ENCODE results near the gene CCDC8. TPM values are rescaled to one million over a fixed set of nuclear protein-coding genes. Genes with fewer than 3 reads are reported as not detected.

Gene CCDC8, protein sequence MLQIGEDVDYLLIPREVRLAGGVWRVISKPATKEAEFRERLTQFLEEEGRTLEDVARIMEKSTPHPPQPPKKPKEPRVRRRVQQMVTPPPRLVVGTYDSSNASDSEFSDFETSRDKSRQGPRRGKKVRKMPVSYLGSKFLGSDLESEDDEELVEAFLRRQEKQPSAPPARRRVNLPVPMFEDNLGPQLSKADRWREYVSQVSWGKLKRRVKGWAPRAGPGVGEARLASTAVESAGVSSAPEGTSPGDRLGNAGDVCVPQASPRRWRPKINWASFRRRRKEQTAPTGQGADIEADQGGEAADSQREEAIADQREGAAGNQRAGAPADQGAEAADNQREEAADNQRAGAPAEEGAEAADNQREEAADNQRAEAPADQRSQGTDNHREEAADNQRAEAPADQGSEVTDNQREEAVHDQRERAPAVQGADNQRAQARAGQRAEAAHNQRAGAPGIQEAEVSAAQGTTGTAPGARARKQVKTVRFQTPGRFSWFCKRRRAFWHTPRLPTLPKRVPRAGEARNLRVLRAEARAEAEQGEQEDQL
- 2.2 TPM for total RNA-seq

DNA sequence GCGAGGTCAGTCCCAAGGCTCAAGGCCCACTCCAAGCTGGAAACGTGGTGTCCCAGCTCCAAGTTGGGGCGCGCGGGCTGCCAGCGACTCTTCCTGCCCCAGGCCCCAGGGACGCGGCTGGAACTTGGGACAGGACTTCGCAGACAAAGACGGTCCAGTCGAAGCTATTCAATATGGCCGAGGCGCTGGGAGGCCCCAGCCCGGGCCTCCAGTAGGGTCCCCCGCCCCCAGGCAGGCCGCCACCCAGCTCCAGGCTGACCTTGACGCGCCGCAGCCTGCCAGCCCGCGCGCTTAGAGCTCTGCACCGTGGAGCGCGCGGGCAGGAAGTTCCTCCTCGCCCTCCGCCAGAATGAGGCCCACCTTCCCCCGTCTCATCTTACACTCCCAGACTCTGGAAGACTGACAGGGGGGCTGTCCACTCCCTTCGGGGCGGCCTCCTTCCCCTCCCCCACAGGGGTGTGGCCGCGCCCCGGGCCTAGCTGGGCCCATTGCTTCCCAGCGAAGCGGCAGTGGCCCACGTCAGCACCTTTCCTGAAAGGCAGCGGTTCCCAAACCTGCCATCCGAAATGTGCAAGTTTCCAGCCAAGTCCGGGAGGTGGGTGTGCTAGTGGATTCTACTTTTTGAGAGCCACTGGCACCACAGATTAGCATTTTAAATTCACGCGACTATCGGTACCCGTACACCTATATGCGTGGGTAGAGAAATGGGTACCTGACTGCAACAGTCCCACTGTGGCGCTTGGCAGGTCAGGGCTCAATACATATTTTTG is at the start of gene CCDC8:
TSS of gene CCDC8 (minus strand) at position 303 of the 770 bp plus-strand sequence. CDS start 754 bp downstream, outside the sequence.

DNA sequence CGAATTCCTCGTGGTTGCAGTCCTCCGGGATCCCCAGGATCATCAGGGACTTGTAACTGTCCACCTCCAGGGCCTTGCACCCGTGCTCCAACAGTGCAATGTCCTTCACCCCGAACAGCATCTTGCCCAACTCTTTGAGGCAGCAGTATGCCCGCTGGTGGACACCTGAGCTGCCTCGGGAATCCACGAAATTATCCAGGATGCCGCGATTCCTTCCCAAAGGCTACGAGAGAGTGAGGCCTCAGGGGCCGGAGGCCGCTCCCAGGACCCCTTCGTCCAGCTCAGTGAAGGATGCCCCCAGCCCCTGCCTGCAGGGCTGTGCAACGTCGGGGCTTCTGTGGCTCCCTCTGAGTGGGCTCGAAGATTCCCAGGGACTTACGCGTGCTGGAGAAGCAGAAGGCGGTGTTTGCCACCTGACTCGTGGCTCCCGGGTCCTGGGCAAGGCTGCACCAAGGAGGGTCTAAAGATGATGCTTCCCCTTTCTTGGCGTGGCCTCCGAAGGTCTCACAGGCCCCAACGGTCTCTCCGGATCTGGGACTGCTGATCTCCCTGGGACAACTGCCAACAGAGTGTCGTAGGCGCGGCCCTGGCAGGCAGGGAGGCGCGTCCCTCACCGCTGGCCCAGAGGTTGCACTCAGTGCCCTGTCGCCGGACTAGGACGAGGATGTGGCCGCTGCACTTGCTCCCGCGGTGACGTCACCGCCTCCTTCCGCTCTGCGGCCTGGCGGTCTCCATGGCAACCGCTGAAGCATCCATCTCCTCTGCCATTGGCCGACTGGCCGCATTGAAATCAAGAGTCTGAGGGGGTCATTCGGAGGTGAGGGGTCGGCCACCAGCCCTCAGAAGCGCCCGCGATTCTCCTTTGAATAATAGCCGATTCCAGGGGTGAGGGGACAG is 15.1 kb upstream of the CCDC8 start, which contains the start of gene PNMA8C:
TSS of gene PNMA8C (minus strand) at position 698 of the 897 bp plus-strand sequence. CDS start at position 121, 577 bp downstream.

Other genes with a start within 250 kb of the CCDC8 start
- not detected for gene IGFL1, start 183.8 kb downstream of the CCDC8 start, total RNA-seq
- 12.2 TPM for gene HIF3A, start 116.5 kb downstream of the CCDC8 start, total RNA-seq
- gene PPP5C, start 66.5 kb downstream of the CCDC8 start, total RNA-seq, result 100 TPM
- gene PNMA8C, start 15.4 kb upstream of the CCDC8 start, total RNA-seq, result 19.1 TPM
- gene PNMA8A, start 58.0 kb upstream of the CCDC8 start, total RNA-seq, result 46.3 TPM
- 14.4 TPM for gene PNMA8B, start 82.3 kb upstream of the CCDC8 start, total RNA-seq
- gene CALM3, start 187.8 kb upstream of the CCDC8 start, total RNA-seq, result 269 TPM
- gene PTGIR, start 211.5 kb upstream of the CCDC8 start, total RNA-seq, result not detected
- gene GNG8, start 222.6 kb upstream of the CCDC8 start, total RNA-seq, result not detected
- gene DACT3, start 247.6 kb upstream of the CCDC8 start, total RNA-seq, result 14.7 TPM